Left lobe of liver (tissue), 2 donors: Measurements from ENCODE around the gene C22orf23. TPM values are rescaled to one million over a fixed set of nuclear protein-coding genes. Genes with fewer than 3 reads are reported as not detected.

ENCODE experiments used
- ATAC-seq: fragments of 200-7000 bp; cut with Tn5 transposase; one replicate; pipeline ENCODE4 v1.9.1; 2020; ENCODE audit warnings: mild to moderate bottlenecking, moderate library complexity
- DNase-seq: peaks from one replicate; pipeline ENCODE4 v3.0.0-alpha.2; 2020; ENCODE audit warnings: low spot score
- total RNA-seq: library from RNA; stranded (reverse); gene quantifications from one replicate; pipeline ENCODE4 v1.2.1, GENCODE V29; 2021
- donor health status: DM: no; HTN: no; CAD: no; lungs with moderate emphysema.
- donor health status: DM: no; HTN: yes; CAD: no.

C22orf23 gene
- 0.25 TPM for total RNA-seq

DNA sequence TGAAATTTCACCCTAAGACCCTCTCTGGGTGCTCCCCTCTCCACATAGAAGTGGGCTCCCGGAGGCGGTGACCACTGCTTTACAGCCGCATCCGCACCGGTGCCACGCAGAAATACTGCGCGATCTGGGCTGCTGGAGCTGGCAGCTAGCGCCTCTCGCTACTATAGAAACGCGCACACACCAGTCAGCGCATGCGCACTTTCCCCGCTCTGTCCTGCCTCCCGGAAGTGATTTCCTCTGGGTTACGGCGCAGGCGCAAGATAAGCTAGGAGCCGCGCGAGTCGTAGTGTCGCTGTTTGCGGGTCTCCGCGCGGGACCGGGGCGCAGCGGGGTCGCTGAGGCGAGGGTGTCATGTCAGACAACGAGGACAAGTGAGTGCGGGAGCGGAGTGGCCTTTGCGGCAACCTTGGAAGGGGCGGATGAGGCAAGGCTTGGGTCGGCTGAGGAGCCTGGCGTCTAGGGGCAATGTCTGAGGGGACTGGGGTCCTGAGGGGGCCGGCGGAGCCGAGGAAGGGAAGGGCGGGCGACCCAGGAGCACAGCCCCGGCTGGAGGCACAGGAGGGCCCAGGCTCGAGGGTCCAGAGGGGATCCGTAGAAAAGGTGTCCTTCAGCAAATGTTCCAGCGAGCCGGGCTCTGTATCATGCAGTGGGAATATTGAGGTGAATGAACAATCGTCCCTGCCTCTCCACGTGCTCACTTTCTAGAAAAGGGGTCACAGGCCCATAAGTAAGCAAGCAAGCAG is at the start of gene C22orf23, which contains the start of gene POLR2F:
Gene C22orf23, minus strand, starts transcription at position 165 of the 743 bp plus-strand sequence. CDS start 452 bp downstream, outside the sequence.
Gene POLR2F, plus strand, starts transcription at position 263 of the 743 bp plus-strand sequence. Its CDS starts 89 bp downstream, at position 352.
- ATAC-seq (peak; percentile 89), DNase-seq (peak; percentile 96)

DNA sequence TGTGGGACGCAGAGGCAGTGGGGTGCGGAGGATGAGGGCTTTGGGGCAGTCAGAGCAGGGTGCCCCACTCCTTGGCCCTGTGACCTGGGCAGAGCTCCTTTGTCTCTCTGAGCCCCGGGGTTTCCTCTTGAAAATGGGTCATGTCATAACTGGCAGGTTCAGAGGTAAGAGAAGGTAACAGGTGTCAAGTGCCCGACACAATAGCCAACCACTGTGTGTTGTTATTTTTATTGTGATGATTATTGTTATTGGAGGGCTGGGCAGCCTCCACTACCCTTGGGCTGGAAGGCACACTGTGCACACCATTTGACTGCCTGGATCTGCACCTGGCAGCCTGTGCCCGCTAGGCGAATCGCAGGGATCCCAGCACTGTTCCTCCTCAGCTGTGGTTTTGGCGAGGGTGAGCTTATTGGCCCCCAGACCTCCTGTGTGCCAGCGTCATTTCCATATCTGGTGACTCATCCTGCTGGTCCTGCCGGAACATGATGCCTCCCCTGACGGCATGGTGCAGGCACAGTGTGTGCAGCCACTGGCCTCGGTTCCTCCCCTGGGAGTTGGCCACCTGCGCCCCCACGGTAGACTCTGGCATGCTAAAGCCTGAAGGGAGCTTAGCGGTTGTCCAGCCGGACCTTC is 46.4 kb upstream of the C22orf23 start:
- DNase-seq (no peak), ATAC-seq (no peak)

DNA sequence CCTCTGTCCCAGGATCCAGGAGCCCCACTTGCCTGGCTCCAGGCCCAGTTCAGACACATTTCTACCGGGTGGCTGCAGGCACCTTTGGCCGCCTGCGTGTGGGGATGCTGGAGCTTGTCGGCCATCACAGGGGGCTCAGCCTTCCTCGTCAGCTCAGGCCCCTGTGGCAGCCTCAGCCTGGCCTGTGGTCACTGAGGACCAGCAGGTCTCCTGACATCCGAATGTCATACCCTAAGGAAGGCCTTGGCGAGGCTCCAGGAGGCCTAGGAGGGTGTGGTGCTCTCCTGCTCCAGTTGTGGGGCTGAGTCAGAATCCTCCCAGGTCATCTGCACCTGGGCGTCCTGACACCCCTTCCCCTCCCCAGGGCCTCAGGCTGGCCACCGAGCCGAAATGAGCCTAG is 45.8 kb upstream of the C22orf23 start:
- no peak for ATAC-seq
- no peak for DNase-seq

DNA sequence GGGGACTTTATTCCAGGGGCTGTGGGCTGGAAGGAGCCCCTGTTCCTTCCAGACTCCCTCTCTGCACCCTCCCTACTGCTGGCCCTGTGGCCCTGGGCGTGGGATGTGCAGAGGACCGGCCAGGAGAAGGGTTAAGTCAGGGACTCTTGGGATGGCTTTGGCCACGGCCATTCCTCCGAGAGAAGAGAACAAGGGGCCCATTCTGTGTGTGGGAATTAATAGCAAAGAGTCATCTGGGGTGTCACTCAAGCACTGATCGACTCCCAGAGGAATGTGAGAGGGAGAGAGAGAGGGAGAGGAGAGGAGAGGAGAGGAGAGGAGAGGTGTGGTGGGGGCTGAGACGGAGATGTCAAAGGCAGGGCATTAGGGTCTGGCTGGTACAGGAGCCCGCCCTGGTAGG is 45.1 kb upstream of the C22orf23 start:
- ATAC-seq (no peak), DNase-seq (no peak)

DNA sequence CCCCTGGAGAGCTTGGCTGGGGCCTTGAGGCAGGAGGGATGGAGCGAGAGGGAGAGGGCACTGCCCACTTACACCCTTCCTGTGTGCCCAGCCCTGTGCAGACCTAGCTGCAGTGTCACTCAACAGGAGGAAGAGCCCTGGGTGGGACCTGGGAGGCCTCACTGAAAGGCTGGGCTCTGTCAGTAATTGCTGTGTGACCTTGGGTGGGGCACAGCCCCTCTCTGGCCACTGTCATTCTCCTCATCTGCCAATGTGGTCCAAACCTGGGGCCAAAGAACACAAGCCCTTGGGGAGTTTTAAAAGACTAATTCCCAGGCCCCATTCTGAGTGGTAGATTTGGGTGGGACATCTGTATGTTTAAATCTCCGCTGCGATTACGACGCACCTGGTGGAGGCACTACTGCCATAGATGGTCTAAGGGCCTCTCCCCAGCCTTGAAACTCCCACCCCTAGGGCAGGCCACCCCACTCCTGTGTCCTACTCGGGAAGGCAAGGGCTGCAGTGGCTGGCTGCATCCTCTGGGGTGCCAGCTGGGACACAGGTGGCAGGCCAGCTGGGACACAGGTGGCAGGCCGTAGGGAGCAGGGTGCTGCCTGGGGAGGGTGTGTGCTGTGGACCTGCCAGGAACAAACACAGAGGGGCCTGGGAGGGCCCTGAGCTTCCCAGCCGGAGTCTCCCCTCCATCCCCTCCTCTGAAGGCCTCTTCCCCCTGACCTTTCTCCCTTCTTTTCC is 43.3 kb upstream of the C22orf23 start:
- DNase-seq (no peak), ATAC-seq (no peak)

DNA sequence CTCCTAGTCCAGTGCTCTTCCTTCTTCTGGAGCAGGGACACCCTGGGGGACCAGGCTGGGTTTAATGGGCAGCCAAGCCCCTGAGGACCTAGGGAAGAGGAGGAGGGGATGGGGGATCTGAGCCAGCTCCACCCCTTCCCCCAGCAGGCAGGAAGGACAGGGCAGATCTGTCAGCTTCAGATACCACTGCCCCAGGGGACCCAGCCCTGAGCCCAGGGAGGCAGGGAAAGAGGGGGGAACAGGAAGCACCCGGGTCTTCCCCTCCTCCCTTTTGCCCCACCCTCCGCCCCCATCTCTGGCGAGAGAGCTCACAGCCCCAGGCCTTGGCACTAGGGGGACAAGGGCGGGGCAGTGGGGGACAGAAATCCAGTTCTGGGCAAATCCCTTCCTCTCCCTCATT is 42.7 kb upstream of the C22orf23 start:
- DNase-seq: no peak
- no peak for ATAC-seq

DNA sequence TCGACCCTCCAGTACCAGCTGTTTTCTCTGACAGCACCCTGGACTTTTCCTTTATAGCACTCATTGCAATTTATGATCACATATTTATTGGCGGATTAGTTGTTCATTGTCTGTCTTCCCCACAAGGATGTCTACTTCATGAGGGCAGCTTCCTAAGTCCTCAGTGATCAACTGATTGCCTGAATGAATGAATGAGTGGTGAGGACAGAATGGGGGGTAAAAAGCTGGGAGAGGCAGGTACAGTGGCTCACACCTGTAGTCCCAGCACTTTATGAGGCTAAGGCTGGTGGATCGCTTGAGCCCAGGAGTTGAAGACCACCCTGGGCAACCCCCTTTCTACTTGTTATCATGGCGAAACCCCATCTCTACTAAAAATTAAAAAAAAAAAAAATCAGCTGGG is 42.1 kb upstream of the C22orf23 start:
- ATAC-seq: no peak
- no peak for DNase-seq

DNA sequence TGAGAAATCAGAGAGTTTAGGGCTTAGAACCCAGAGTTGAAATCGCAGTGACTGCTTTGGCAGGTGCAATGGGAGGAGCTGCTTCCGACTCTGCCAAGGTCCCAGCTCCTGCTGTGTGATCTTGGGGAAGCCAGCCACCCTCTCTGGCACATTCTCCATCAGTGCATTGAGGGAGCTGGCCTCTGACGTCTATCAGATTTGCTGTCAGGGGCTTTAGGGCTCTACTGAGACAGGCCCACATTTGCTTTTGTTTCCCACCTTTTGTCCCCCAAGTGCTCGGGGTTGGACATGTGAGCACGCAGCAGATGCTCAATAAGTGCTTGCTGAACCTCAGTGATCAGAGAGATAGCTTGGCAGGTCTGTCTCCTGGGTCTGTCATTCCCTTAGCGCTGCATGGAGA is 41.6 kb upstream of the C22orf23 start:
- no peak for ATAC-seq
- DNase-seq: no peak

DNA sequence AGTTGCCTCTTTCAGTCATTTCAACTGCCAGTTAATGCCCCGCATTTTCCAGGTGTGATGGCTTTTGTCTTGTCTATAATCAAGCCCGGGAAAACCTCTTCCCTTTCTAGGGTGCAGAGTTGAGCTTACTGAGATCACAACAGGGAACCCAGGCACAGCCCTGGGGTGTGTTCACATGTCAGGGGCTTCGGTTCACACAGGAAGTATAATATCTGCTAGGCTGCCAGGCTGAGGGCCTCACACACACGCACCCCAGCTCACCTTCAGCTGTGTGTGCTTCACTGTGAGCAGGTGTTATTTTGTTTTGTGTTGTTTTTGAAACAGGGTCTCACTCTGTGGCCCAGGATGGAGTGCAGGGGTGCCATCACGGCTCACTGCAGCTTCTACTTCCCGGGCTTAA is 40.6 kb upstream of the C22orf23 start:
- DNase-seq (no peak), ATAC-seq (no peak)

DNA sequence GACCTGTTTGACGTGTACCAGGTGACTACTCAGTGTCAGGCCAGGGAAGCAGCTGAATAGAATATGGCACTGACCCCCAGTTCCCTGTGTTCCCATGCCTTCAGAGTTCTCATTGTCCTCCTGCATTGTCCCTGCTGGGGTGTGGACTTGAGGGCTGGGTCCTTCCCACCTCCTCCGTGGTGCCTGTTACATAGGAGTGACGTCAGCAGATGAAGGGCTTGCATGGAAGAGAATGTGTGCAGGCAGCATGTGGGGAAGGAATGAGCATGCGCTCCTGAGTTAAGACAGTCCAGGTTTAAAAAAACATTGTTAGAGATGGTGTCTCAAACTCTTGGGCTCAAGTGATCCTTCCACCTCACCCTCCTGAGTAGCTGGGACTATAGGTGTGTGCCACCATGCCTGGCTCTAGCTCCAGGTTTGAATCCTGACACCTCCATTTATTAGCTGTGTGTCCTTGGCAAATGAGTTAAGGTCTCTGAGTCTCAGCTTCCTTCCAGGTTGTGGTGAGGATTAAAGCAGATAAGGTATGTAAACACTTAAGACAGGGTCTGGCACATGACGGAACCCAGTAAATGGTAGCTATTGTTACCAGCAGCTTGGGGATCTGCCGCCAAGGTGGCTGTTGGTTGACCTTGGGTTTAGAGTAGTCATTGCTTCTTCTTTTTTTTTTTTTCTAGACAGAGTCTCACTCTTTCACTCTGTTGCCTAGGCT is 38.5 kb upstream of the C22orf23 start:
- DNase-seq: no peak
- ATAC-seq: no peak

DNA sequence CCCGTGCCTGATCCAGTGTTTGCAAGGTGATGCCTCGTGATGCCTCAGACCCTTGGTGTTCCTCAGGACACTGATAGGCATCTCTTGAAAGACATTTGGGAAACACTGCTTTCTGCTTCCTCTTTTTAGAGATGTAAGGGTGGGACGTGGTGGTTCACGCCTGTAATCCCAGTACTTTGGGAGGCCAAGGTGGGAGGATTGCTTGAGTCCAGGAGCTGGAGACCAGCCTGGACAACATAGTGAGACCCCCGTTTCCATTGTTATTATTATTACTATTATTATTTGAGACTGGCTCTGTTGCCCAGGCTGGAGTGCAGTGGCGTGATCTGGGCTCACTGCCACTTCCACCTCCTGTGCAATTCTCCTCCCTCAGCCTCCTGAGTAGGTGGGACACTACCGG is 37.5 kb upstream of the C22orf23 start:
- DNase-seq: no peak
- no peak for ATAC-seq

DNA sequence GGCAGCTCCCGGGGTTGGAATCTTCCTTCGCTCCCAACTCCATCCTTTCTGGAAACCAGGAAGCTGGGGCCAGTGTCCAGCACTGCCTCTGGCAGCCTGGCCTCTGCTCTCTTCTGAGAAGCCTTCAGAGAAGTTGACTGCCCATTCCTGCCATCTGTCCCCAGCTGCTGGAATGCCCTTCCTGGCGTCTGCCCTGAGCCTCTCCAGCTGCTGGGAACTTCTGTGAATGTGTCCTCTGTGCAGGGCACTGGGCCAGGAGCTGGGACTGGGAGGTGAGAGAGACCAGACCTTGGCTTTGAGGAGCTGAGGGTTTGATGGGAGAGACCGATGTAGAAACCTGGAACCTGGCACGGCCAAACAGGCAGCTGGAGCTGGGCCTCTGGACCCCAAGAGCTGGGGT is 36.9 kb upstream of the C22orf23 start:
- ATAC-seq (no peak), DNase-seq (no peak)

DNA sequence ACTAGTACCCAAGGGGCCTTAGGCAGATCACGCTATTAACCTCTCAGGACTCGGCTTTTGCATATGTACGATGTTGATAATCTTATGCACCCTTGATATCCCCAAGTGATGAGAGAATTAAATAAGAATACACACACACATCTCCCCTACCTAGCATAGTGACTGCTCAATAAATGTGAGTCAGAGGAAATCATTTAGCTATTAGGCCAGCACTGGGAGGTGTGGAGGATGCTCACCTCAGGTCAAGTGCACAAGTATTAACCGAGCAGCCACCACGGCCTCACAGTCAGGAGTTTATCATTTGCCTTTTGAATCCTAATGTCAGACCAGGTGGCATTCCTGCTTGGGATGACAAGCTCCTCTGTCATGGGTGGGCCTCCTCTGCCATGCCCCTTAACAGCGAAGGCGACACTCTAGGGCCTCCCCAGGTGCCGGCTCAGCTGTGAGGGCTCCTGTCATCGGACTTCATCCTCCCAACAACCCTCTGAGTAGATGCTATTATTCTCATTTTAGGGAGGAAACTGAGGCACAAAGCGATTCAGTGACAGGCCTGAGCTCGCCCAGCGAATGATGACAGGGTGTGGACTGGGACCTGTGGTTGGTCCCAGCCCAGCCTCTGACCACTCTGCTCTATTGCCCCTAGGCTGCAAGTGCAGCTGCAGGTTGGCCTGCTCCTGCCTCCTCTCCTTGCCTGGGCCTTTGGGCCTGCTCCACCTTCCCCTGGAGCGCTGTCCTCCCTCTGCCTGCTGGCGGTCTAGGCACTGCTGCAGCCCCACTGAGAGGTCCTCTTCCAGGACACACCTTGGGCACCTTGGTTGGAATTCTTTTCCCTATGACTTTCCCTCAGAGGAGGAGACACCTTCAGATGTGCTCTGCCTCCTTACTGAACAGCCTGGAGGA is 36.0 kb upstream of the C22orf23 start:
- ATAC-seq (no peak), DNase-seq (no peak)

DNA sequence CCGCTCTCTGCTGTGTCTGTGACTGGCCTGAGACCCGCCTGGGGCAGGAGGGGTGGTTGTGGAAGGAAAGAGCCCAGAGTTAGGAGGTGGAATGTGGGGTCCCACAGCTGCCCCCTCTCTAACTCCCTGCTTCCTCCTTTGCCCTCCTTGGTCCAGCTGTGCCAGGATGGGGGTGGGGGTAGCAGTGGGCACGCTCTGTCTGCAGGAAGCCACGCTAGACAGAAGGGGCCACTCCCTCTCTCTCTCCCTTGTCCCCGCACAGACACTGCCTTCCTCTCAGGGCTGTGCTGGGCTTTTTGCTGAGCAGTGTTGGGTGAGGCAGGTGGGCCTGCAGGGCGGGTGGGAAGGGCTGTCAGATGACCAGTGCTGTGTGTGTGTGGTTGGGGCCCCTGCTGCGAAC is 33.0 kb upstream of the C22orf23 start:
- ATAC-seq: no peak
- no peak for DNase-seq

DNA sequence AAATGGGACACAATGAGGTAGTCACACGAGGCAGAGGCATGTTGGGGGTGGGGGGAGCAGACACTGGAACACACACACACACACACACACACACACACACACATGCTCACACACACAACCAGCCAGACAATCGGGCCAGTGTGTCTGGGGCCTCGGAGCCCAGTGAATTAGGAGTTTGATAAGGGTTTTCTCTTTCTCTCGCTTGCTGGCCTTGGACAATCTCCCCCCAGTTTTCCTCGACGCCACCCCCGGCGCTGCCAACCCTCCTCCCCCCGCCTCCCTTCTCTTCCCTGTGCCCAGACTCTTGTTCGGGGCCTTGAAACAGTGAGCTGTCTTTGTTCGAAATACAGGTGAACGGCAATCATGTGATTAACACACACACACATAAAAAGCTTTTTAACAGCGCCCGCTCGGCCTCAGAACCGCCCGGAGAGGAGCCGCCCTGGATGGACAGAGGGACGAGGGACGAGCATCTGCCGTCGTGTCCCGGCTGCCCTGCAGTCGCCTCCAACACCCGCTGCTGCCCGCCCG is 32.4 kb upstream of the C22orf23 start:
- DNase-seq (no peak), ATAC-seq (no peak)

DNA sequence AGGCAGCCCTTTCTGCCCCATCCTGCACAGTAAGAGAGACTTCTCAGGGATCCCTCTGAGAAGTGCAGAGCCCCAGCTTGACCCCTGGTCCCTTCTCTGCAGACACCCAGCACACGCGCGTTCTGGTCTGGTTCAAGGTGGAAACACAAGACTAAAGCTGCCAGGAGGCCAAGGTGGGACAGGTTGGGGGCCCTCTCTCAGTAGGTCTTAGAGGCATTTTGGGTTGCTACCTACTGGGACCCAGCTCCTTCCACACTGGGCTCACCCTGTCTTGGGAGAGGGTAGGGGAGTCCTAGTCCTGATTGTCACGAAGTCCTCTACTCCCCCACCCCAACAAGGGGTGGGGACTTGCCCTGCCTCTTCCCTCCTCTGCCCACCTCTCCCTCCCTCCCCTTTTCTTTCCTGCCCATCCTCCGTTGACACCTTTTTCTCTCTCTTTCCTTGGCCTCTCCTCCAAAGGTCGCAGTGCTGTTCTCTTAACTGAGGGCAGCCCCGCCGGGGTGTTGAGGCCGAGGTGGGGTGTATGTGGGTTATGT is 31.7 kb upstream of the C22orf23 start:
- DNase-seq (no peak), ATAC-seq (no peak)

DNA sequence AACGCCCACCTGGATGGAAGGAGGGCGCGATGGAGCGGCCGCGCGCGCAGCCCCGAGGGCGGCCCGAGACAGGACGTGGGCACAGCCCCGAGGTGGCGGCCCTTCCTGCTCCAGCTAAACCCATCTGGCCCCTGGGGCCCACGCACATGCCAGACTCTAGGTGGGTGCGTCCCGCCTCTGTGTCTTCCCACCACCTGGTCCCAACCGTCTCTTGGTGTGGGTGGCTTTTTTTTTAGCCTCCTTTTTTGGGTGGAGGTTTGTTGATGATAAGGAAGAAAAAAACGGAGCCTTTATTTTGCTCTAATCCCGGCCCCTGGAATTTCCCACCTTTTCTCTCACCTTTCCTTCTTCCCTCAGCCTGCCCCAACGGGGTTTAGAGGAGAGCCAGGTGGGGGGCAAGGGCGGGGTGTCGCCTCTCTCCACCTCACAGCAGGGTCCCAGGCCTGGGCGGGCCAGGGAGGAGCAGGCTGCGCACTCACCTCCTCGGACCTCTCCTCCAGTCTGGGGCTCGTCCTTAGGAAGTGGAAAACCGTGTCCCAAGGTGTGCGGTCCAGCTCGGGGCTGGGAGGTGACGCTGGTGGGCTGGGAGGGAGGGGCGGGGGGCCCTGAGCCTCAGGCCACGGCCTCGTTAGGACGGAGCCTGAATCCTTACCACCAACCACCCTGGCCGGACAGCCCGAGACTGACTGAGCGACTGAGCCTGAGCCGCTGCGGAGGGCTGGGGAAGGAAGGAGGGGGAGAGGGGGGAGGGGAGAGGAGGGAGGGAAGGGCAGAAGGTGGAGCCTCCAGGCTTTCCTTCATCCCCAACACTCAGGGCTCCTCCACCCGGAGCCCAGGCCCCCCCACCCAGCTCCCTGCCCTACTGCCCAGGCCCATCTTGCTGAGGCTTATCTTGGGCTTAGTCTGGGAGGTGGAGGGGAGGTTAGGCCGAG is 30.7 kb upstream of the C22orf23 start, which contains the start of gene SOX10:
Gene SOX10, minus strand, starts transcription at position 696 of the 932 bp plus-strand sequence. CDS start 771 bp downstream, outside the sequence.
- DNase-seq: no peak

More for the DNA sequence above, 30.7 kb upstream of the C22orf23 start, which contains the start of gene SOX10:
- no peak for ATAC-seq
